DMS79 (cell line): Measurements from ENCODE around the gene CACNA2D1.
"Not testable (repeated sequence)": the region's sequence is repeated elsewhere in the genome, so short reads cannot be mapped to it uniquely, and the experiment has no call there.

ENCODE experiments used
- DNase-seq: peaks from one replicate; lab custom pipeline; 2025; lab: John Stamatoyannopoulos, UW

CACNA2D1 gene

DNA sequence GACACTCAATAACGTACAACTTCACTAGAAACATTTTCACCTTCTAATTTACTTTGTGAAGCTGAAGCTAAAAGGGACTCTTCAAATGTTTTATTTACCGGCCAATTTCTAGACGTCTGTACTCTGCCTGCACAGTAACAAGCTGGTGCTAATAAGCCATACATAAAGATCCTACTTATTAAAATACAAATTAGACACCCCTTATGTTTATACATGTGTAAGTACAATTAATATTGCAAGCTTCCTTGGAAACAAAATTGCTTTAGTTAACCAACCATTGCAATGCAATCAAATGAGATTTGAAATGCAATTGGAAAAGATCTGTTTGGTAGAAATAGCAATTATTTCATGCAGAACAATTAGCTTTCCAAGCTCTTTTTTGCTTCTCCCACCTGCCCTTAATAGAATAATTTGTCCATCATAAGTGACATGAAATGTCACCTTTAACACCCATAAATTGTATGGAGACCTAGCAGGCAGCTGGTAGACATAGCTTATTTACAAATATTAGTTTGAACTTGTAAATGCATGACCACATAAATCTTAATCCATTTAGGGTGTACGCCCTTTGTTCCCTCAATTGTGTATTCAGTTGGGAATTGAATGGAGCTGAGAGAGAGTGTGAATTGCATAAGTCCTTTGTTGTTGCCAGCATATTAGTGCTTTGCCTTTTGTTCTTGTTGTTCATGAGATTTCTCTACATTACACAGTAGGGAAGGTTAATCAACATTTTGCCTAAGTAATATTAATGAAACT, 277.1 kb downstream of the CACNA2D1 start:
- peak; percentile 98 for DNase-seq

- peak; percentile 34 for DNase-seq
Observed at GRCh38 chr7:82164813-82165212, 278.8 kb downstream of the CACNA2D1 start.

- no peak for DNase-seq
Observed at GRCh38 chr7:82164410-82164809, 279.2 kb downstream of the CACNA2D1 start.

GRCh38 chr7:82163586-82163985, 280.0 kb downstream of the CACNA2D1 start:
- DNase-seq, result no peak

- DNase-seq, result no peak
Observed at GRCh38 chr7:82162289-82162688, 281.3 kb downstream of the CACNA2D1 start.

DNA sequence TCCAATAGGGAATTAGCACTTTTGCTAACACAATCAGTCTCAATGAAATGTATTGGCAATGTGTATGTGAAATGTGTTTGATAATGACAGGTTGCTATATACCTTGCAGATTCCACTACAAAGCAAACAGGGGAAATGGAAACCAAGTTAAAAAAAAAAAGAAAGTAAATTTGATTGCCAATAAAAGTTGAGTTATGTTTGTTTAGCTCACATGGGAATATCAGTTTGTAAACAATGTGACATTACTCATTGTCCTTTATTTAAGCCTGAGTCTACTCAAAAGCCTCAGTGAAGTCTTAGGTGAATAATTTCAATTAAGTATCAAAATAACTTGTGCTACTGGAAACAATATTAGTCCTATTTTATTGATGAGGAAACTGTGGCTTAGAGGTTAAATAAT, 285.2 kb downstream of the CACNA2D1 start:
- DNase-seq, result no peak

DNA sequence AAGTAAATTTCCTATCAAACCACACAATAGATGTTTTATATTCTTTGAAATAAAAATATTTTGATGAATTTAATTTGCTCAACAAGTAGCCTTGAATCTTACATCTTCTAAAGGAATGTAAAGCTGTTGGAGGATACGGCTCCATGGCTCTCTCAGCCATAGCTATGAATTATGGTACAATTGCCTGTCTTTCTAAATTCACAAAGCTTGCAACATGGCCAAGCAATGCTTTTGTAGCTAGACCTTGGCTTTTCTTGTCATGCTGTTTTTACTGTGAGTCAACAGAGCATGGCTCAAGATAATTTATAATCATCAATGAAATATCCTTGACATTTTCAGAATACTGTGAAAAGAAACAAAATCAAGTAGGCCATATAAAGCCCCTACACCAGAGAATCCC, 286.7 kb downstream of the CACNA2D1 start:
- DNase-seq, result no peak

- no peak for DNase-seq
Observed at GRCh38 chr7:82156168-82156567, 287.4 kb downstream of the CACNA2D1 start.

DNA sequence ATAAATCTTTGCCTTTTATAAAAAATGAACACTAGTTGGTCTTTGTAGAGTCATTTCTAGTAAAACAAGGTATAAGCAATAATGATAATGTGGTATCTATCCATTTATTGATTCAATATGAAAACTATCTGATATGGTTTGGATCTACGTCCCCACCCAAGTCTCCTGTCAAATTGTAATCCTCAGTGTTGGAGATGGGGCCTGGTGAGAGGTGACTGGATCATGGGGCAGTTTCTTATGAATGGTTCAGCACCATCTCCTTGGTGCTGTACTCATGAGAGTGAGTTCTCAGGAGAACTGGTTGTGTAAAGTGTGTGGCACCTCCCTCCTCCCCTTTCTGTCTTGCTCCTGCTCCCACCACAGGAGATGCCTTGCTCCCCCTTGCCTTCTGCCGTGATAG, 288.8 kb downstream of the CACNA2D1 start:
- DNase-seq, result no peak

GRCh38 chr7:82153776-82154175, 289.8 kb downstream of the CACNA2D1 start:
- no peak for DNase-seq

GRCh38 chr7:82152858-82153257, 290.7 kb downstream of the CACNA2D1 start:
- no peak for DNase-seq

DNA sequence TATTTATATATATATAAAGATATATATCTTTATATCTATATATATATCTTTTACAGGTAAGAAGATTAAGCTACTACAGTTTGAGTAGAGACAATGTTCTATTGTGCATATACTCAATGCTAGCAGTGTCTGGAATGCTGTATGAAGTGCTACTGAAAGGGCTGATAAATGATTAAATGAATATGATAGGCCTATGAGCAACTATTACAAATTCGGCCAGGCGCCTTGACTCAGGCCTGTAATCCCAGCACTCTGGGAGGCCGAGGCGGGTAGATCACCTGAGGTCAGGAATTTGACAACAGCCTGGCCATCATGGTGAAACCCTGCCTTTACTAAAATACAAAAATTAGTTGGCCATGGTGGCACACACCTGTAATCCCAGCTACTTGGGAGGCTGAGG, 297.1 kb downstream of the CACNA2D1 start:
- no peak for DNase-seq

- no peak for DNase-seq
Observed at GRCh38 chr7:82142263-82142864, 301.2 kb downstream of the CACNA2D1 start.

- no peak for DNase-seq
Observed at GRCh38 chr7:82141427-82141826, 302.1 kb downstream of the CACNA2D1 start.

DNA sequence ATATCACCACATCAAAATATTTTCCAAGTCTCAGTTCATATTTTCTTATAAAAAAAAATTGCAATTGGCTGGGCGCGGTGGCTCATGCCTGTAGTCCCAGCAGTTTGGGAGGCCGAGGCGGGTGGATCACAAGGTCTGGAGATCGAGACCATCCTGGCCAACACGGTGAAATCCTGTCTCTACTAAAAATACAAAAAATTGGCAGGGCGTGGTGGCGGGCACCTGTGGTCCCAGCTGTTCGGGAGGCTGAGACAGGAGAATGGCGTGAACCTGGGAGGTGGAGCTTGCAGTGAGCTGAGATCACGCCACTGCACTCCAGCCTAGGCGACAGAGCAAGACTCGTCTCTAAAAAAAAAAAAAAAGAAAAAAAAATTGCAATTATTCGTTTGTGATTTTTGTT, 303.0 kb downstream of the CACNA2D1 start:
- not testable (repeated sequence) for DNase-seq

DNA sequence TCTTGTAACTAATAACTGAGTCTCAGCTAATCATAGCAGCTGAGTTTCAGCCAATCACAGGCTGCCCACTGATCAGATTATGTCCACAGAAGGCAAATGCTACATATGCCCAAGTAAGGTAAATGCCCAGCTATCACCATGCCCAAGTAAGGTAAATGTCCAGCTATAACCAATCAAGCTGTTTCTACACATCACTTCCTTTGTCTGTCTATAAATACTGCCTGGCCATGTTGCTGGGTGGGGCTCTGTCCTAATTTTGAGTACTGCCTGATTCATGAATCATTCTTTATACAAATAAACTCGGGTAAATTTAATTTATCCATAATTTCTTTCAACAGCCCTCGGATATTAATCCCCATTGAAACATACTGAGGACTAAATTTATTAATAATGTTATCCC, 312.4 kb downstream of the CACNA2D1 start:
- no peak for DNase-seq

DNA sequence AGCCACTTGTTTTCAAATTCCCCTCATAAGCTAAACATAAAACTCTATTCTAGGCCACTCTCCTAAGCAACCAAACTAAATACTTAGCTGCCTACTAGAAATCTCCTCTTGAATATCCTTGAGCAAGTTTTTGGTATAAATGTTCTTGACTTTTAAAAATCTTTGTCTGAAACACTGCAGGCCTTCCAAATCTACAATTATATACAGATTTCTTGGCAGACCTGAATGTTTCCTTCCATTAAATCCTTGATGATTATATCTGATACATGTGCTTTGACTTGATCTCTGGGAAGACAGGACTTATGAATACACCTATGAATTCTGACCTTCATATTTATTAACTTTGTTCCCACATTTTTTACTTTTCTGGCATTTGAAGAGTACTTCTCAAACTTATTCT, 314.5 kb downstream of the CACNA2D1 start:
- DNase-seq, result no peak

GRCh38 chr7:82128546-82128945, 315.0 kb downstream of the CACNA2D1 start:
- DNase-seq, result no peak

DNA sequence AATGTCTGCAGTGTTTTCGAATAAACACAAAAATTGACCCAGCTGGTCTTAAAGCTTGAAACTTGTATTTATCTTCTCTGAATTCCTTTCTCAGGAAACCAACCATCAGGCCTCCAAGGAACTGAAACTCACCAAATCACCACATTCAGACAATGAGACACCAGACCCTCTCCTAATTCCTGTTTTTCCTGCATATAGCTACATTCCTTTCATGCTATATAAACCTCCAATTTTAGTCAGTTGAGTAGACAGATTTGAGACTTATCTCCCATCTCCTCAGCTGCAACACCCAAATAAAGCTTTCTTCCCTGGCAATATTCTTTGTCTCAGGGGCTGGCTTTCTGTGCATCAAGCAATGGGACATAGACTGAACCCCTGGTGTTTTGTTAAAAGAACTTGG, 317.0 kb downstream of the CACNA2D1 start:
- no peak for DNase-seq

GRCh38 chr7:82124445-82124844, 319.1 kb downstream of the CACNA2D1 start:
- DNase-seq, result no peak

DNA sequence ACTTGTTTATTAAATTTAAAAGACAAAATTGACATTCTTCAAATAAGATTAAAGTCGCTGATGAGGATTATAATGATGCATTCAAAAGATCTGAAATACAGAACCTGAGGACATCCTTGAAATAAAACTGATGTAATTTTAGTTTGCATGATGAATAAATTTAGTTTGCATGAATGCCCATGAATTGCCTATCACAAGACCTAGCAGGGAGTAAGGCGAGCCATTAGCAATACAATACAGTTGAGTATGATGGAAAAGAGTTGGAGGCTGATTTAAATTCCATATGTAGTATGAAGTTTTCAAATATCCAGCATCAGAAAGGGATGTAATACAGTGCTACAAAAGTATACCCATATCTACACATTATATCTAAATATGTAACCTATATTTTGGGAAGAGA, 321.3 kb downstream of the CACNA2D1 start:
- DNase-seq, result no peak

GRCh38 chr7:82114237-82114636, 329.3 kb downstream of the CACNA2D1 start:
- no peak for DNase-seq

GRCh38 chr7:82110146-82110840, 333.3 kb downstream of the CACNA2D1 start:
- peak; percentile 75 for DNase-seq
